MM.1S (cell line): ENCODE measurements around the gene SLC44A2.

Experiments used
- CTCF ChIP-seq: fragments of 300-600 bp; sonication (generic); IDR thresholded peaks from 2 replicates; pipeline ENCODE4 v1.5.1; 2016; ENCODE audit warnings: antibody characterized with exemption, low read length, mixed read lengths
- EZH2phosphoT487 ChIP-seq: fragments of 300-600 bp; sonication (generic); IDR thresholded peaks from 2 replicates; pipeline ENCODE4 v1.6.1; 2018; ENCODE audit warnings: antibody characterized with exemption, low read length

GRCh38 chr19:10631874-10632273 is 6.5 kb downstream of the SLC44A2 start:
- no peak for TF ChIP-seq CTCF
- no peak for TF ChIP-seq EZH2phosphoT487
